GM12878 (cell line): ENCODE results near the gene PRKN. TPM values are rescaled to one million over a fixed set of nuclear protein-coding genes. Genes with fewer than 3 reads are reported as not detected.

Experiments
- ATAC-seq: fragments of 200-7000 bp; cut with Tn5 transposase; 3 replicates; pipeline ENCODE4 v1.9.1; 2020; ENCODE audit warnings: mild to moderate bottlenecking, moderate library complexity
- BruUV-seq: library from RNA; stranded (reverse); fragments of 400-500 nt; replicated peaks from 2 replicates; lab custom pipeline; 2021; lab: Mats Ljungman, UMichigan
- CTCF ChIA-PET: fragments of 300-600 bp; sonication (Branson Sonifier 250); formaldehyde crosslinking; extraction: SDS; loops from one replicate; lab custom pipeline; 2021; ENCODE audit warnings: inconsistent platforms; lab: Yijun Ruan, JAX
- POLR2A ChIA-PET: fragments of 350-600 bp; formaldehyde crosslinking; extraction: SDS; loops from one replicate; lab custom pipeline; 2021; ENCODE audit warnings: inconsistent platforms; lab: Charles Lee
- RAD21 ChIA-PET: fragments of 300-600 bp; sonication (Branson Sonifier 250); formaldehyde crosslinking; loops from one replicate; lab custom pipeline; 2023; ENCODE audit warnings: antibody characterized with exemption; ENCODE audit not compliant: unreplicated experiment; lab: Charles Lee
- SMC1A ChIA-PET: fragments of 300-600 bp; sonication (Branson Sonifier 250); formaldehyde crosslinking; loops from one replicate; lab custom pipeline; 2023; ENCODE audit not compliant: unreplicated experiment, uncharacterized antibody; lab: Charles Lee
- DNase-seq: peaks from one replicate; pipeline ENCODE4 v3.0.0-alpha.2; 2011; ENCODE audit warnings: low read depth, low spot score
- FAIRE-seq: peaks from 3 replicates; lab custom pipeline; 2011; peaks lifted over from hg19 to GRCh38; lab: Jason Lieb, UNC
- H2AFZ ChIP-seq: 2 replicates; pipeline ENCODE4 v1.6.0; 2011; ENCODE audit warnings: low read depth, low read length, control low read depth; ENCODE audit not compliant: control insufficient read depth
- H3K27ac ChIP-seq: 2 replicates; pipeline ENCODE4 v1.5.1; 2011; ENCODE audit warnings: control low read depth; ENCODE audit not compliant: control insufficient read depth, insufficient read depth
- H3K27me3 ChIP-seq, 2 experiments: replicated peaks in 1 of 2; 2 replicates each; pipeline versions ENCODE4 v1.6.0 to v1.6.1; 2011; ENCODE audit warnings: low read length in 1 of 2; ENCODE audit not compliant: control insufficient read depth in 2 of 2, insufficient read depth in 2 of 2
- H3K36me3 ChIP-seq, 2 experiments: 2 replicates each; pipeline ENCODE4 v1.5.1; 2011; ENCODE audit warnings: low read length in 1 of 2; ENCODE audit not compliant: control insufficient read depth in 2 of 2, insufficient read depth in 2 of 2
- H3K4me1 ChIP-seq: 2 replicates; pipeline ENCODE4 v1.6.1; 2011; ENCODE audit warnings: mild to moderate bottlenecking, low read length, moderate library complexity, mixed read lengths; ENCODE audit not compliant: control insufficient read depth, insufficient read depth
- H3K4me2 ChIP-seq: 2 replicates; pipeline ENCODE4 v1.6.0; 2011; ENCODE audit warnings: control low read depth; ENCODE audit not compliant: control insufficient read depth, insufficient read depth
- H3K4me3 ChIP-seq: fragments of 200-600 bp; sonication (generic); 2 replicates; pipeline ENCODE4 v1.5.1; 2016
- H3K79me2 ChIP-seq: 2 replicates; pipeline ENCODE4 v1.6.0; 2011; ENCODE audit warnings: low read length; ENCODE audit not compliant: control insufficient read depth, insufficient read depth
- H3K9ac ChIP-seq: 2 replicates; pipeline ENCODE4 v1.8.0; 2011; ENCODE audit warnings: low read length, control low read depth, mixed read lengths; ENCODE audit not compliant: control insufficient read depth, insufficient read depth
- H3K9me3 ChIP-seq: replicated peaks from 3 replicates; pipeline ENCODE4 v1.5.1; 2011; ENCODE audit warnings: mild to moderate bottlenecking, low read length; ENCODE audit not compliant: control insufficient read depth, insufficient read depth
- H4K20me1 ChIP-seq: 2 replicates; pipeline ENCODE4 v1.6.0; 2011; ENCODE audit not compliant: control insufficient read depth, insufficient read depth
- ZNF217 ChIP-seq: fragments of 450-650 bp; IDR thresholded peaks from 2 replicates; pipeline ENCODE4 v1.6.1; 2017; ENCODE audit warnings: antibody characterized with exemption, mild to moderate bottlenecking
- WGBS: methylation state at CpG from one replicate; pipeline ENCODE4 v1.1.6; 2016; ENCODE audit warnings: low lambda C conversion rate; ENCODE audit not compliant: insufficient replicate concordance, insufficient coverage; ENCODE audit errors: missing lambda C conversion rate; 5-methylcytosine and 5-hydroxymethylcytosine counted together
- in situ Hi-C: fragments of 300-500 bp; cut with MboI; formaldehyde crosslinking; loops from 9 replicates; pipeline ENCODE4 v1.14.3; 2018; ENCODE audit warnings: mixed read lengths
- intact Hi-C: fragments of 100-400 bp; cut with micrococcal nuclease; formaldehyde crosslinking; loops from one replicate; pipeline ENCODE4 v1.14.2; 2022; ENCODE audit not compliant: unreplicated experiment
- polyA plus RNA-seq, 11 experiments: library from polyadenylated mRNA; depleted of rRNA in 4 of 11; unstranded in 6 of 11; stranded (reverse) in 5 of 11; fragments of >200 nt; fragmentation: Nextera tagmentation in 4 of 11; fragmentation: Illumina TruSeq in 1 of 11; extraction: Ambion mirVana in 4 of 11; extraction: Trizol in 1 of 11; gene quantifications; 1 replicate in 1 of 11; 2 replicates in 10 of 11; pipeline versions ENCODE4 v1.2.1 to v1.2.3, GENCODE V29; 2011 to 2016; ENCODE audit warnings: inconsistent platforms in 2 of 11, missing spikeins in 2 of 11, low read depth in 1 of 11
- total RNA-seq, 4 experiments: library from RNA; depleted of rRNA in 3 of 4; stranded (reverse); fragments of >200 nt in 3 of 4; fragmentation: Illumina TruSeq in 1 of 4; extraction: Trizol in 1 of 4; gene quantifications; 2 replicates each; pipeline versions ENCODE4 v1.2.1 to v1.2.3, GENCODE V29; 2013 to 2021
- TF ChIP-seq, protein P1 (sequence below): IDR thresholded peaks from 2 replicates; pipeline ENCODE4 v1.6.1; 2012; ENCODE audit warnings: improper control_type of control experiment, low read depth, low read length; ENCODE audit not compliant: insufficient replicate concordance

The PRKN gene
- total and polyA plus RNA-seq, 10 of the 15 experiments (the other 5 are each of a cell fraction or from before 2014, with no cell fraction given): 0.06 to 0.09 TPM; not detected in 8

DNA sequence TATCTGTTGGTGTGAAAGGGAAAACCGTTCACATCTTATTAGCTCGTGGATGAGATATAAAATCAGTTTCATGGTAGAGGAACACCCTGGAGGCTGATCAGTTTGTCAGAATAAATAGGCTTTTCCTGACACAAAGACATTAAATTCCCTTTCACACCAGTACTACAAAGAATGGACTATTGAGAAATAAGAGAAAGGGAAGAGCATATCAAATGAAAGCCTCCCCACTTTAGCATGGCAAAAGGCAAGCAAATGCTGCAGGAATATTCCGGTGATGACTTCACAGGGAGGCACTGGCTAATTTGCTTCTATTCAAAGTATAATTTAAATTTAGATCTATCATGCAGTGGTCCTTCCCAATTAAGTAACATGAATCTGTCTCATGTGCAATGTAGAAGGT lies 1337.8 kb downstream of the PRKN start:
- no peak overlapping the region for H2AFZ ChIP-seq
- FAIRE-seq (no peak), ATAC-seq (no peak), DNase-seq (no peak)
- H3K9me3 ChIP-seq: no peaks in the 10 kb centered on the region; the same call in 2 of the 3 replicates
- BruUV-seq: no TSS peak
- no peak overlapping the region for H3K4me2 ChIP-seq
- in situ Hi-C loops (loop anchor here (10.0 kb wide), 1 partner anchor 305 kb away; no protein-coding TSS in a partner anchor), intact Hi-C loops (no loop called here)
- WGBS: 32% methylated on average over 3 of the region's 3 CpGs
- POLR2A ChIA-PET: no interaction called here
- H3K36me3 ChIP-seq: no peaks in the 10 kb centered on the region
- H3K79me2 ChIP-seq: no peaks in the 10 kb centered on the region
- H4K20me1 ChIP-seq: no peaks in the 10 kb centered on the region
- TF ChIP-seq, protein P1, sequence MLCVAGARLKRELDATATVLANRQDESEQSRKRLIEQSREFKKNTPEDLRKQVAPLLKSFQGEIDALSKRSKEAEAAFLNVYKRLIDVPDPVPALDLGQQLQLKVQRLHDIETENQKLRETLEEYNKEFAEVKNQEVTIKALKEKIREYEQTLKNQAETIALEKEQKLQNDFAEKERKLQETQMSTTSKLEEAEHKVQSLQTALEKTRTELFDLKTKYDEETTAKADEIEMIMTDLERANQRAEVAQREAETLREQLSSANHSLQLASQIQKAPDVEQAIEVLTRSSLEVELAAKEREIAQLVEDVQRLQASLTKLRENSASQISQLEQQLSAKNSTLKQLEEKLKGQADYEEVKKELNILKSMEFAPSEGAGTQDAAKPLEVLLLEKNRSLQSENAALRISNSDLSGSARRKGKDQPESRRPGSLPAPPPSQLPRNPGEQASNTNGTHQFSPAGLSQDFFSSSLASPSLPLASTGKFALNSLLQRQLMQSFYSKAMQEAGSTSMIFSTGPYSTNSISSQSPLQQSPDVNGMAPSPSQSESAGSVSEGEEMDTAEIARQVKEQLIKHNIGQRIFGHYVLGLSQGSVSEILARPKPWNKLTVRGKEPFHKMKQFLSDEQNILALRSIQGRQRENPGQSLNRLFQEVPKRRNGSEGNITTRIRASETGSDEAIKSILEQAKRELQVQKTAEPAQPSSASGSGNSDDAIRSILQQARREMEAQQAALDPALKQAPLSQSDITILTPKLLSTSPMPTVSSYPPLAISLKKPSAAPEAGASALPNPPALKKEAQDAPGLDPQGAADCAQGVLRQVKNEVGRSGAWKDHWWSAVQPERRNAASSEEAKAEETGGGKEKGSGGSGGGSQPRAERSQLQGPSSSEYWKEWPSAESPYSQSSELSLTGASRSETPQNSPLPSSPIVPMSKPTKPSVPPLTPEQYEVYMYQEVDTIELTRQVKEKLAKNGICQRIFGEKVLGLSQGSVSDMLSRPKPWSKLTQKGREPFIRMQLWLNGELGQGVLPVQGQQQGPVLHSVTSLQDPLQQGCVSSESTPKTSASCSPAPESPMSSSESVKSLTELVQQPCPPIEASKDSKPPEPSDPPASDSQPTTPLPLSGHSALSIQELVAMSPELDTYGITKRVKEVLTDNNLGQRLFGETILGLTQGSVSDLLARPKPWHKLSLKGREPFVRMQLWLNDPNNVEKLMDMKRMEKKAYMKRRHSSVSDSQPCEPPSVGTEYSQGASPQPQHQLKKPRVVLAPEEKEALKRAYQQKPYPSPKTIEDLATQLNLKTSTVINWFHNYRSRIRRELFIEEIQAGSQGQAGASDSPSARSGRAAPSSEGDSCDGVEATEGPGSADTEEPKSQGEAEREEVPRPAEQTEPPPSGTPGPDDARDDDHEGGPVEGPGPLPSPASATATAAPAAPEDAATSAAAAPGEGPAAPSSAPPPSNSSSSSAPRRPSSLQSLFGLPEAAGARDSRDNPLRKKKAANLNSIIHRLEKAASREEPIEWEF: no peak
- TF ChIP-seq ZNF217: no peak
- SMC1A ChIA-PET: no interaction called here
- no peak overlapping the region for H3K27ac ChIP-seq
- H3K9ac ChIP-seq: no peak overlapping the region
- no peaks in the 10 kb centered on the region; the same call in 1 of the 2 replicates for H3K4me1 ChIP-seq
- CTCF ChIA-PET: no interaction called here
- no peaks in the 10 kb centered on the region for H3K27me3 ChIP-seq
- RAD21 ChIA-PET: no interaction called here
- no peak overlapping the region for H3K4me3 ChIP-seq
